Measurements from ENCODE around the gene MYH7.

- TF ChIP-seq ZFP30 (CRISPR knock-in tag; IDR thresholded peaks at IDR 0.05) (no peak), RARB (CRISPR knock-in tag; IDR thresholded peaks at IDR 0.05) (no peak), PPARA (CRISPR knock-in tag; IDR thresholded peaks at IDR 0.05; ENCODE audit: borderline replicate concordance) (no peak)
These were observed 18.7 kb downstream of the MYH7 start for GRCh38 chr14:23416801-23417200.
